Breast epithelium (tissue), 3 donors: Measurements from ENCODE around the gene TMEM144.

Experiments
- POLR2AphosphoS5 ChIP-seq, 3 donors: sonication (generic); formaldehyde crosslinking; IDR thresholded peaks; one replicate each; pipeline ENCODE4 v1.6.1; 2017; ENCODE audit warnings: antibody characterized with exemption in 3 of 3
- TF ChIP-seq, protein P1 (sequence below), 3 donors: fragments of 450-650 bp; IDR thresholded peaks; one replicate each; pipeline ENCODE4 v1.5.1; 2016 to 2017; ENCODE audit warnings: antibody characterized with exemption in 3 of 3, mild to moderate bottlenecking in 3 of 3, moderate library complexity in 3 of 3

DNA sequence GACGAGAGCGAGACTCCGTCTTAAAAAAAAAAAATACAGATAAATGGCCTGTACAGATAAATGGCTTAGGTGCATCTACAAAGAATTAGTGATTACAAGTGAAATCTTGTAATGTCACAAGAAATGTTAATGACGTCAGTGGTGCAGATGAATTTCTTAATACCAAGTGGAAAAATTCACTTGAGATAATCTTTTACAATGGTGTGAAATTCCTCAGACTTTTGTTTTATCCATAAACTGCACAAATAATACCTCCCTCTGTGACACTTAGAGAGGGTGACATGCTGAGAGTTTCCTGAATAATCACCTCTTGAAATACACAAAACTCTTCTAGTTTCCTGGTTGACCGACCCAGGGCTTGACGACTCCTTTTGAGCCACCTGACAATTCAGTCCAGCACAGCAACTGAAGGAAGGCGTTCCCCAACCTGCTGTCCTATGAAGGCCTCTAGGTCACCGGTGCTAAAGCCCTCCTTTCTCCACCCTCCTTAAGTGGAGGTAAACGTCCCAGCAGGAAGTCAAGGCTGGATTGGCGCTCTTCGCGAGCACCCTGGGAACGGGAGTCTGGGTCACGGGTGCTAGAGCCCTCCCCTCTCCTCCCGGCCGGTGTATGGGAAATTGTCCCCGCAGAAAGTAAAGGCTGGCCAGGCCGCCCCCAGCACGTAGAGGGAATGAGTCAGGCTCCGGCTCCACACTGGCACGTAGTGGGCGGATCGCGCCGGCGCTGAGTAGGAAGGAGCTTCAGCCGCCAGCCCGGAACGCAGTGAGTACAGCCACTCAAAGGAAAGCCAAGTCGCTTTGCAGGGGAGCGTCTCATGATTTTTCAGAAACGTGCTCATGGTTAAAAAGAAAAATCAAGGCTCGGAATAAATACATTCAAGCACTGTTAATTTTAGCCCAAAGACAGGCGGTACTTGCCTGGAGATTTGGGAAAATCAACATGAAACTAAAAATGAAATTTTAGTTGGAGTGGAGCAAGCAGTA is at the start of gene TMEM144:
- TF ChIP-seq, protein P1, sequence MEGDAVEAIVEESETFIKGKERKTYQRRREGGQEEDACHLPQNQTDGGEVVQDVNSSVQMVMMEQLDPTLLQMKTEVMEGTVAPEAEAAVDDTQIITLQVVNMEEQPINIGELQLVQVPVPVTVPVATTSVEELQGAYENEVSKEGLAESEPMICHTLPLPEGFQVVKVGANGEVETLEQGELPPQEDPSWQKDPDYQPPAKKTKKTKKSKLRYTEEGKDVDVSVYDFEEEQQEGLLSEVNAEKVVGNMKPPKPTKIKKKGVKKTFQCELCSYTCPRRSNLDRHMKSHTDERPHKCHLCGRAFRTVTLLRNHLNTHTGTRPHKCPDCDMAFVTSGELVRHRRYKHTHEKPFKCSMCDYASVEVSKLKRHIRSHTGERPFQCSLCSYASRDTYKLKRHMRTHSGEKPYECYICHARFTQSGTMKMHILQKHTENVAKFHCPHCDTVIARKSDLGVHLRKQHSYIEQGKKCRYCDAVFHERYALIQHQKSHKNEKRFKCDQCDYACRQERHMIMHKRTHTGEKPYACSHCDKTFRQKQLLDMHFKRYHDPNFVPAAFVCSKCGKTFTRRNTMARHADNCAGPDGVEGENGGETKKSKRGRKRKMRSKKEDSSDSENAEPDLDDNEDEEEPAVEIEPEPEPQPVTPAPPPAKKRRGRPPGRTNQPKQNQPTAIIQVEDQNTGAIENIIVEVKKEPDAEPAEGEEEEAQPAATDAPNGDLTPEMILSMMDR (IDR thresholded peaks at IDR 0.05), result no peak
- peak; percentile 76 to 86 (median 85) for TF ChIP-seq POLR2AphosphoS5 (IDR thresholded peaks at IDR 0.05)
